H1 (cell line): Measurements from ENCODE around the gene TBC1D17. TPM values are rescaled to one million over a fixed set of nuclear protein-coding genes. Genes with fewer than 3 reads are reported as not detected.

Experiments used
- CTCF ChIA-PET: fragments of 300-600 bp; sonication (Branson Sonifier 250); formaldehyde crosslinking; loops from one replicate; lab custom pipeline; 2021; ENCODE audit not compliant: partially characterized antibody; lab: Charles Lee
- POLR2A ChIA-PET: fragments of 300-600 bp; sonication (Branson Sonifier 250); formaldehyde crosslinking; loops from one replicate; lab custom pipeline; 2021; ENCODE audit warnings: inconsistent platforms; ENCODE audit not compliant: partially characterized antibody; lab: Charles Lee
- DNase-seq, 2 experiments: peaks; one replicate each; pipeline versions ENCODE4 v3.0.0 to v3.0.0-alpha.2; 2010 to 2022; ENCODE audit warnings: low spot score in 2 of 2, low read depth in 1 of 2, mixed read lengths in 1 of 2
- FAIRE-seq: peaks from 2 replicates; lab custom pipeline; 2011; peaks lifted over from hg19 to GRCh38; lab: Jason Lieb, UNC
- H2AFZ ChIP-seq: 2 replicates; pipeline ENCODE4 v1.8.1; 2012; ENCODE audit warnings: low read length, inconsistent platforms
- H2AK5ac ChIP-seq: 2 replicates; pipeline ENCODE4 v1.6.1; 2013; ENCODE audit warnings: low read depth, low read length
- H2BK120ac ChIP-seq: replicated peaks from 2 replicates; pipeline ENCODE3; 2013; ENCODE audit warnings: low read depth, low read length, inconsistent platforms
- H2BK12ac ChIP-seq: 2 replicates; pipeline ENCODE4 v1.6.1; 2013; ENCODE audit warnings: low read depth, low read length
- H2BK15ac ChIP-seq: 2 replicates; pipeline ENCODE4 v1.6.1; 2013; ENCODE audit warnings: low read length
- H2BK20ac ChIP-seq: 2 replicates; pipeline ENCODE4 v1.6.1; 2013; ENCODE audit warnings: low read length
- H2BK5ac ChIP-seq: 2 replicates; pipeline ENCODE4 v1.6.1; 2013; ENCODE audit warnings: low read depth, low read length
- H3K14ac ChIP-seq: 2 replicates; pipeline ENCODE4 v1.6.1; 2013; ENCODE audit warnings: inconsistent platforms; ENCODE audit not compliant: insufficient read length
- H3K18ac ChIP-seq: 2 replicates; pipeline ENCODE4 v1.6.1; 2013; ENCODE audit warnings: low read length; ENCODE audit errors: extremely low read depth
- H3K23ac ChIP-seq: 2 replicates; pipeline ENCODE4 v1.6.1; 2013; ENCODE audit warnings: inconsistent platforms; ENCODE audit not compliant: insufficient read length
- H3K23me2 ChIP-seq: 2 replicates; pipeline ENCODE4 v1.6.1; 2013; ENCODE audit warnings: low read depth, low read length
- H3K27ac ChIP-seq: 2 replicates; pipeline ENCODE4 v1.6.1; 2011; ENCODE audit warnings: low read depth, low read length, inconsistent platforms
- H3K27me3 ChIP-seq, 4 experiments: replicated peaks in 1 of 4; 1 replicate in 1 of 4; 2 replicates in 3 of 4; pipeline versions ENCODE4 v1.6.1 to v1.8.1; 2011 to 2013; ENCODE audit warnings: low read length in 3 of 4, mild to moderate bottlenecking in 3 of 4, inconsistent platforms in 2 of 4, mixed read lengths in 2 of 4, moderate library complexity in 1 of 4; ENCODE audit not compliant: control insufficient read depth in 3 of 4, insufficient read depth in 3 of 4; ENCODE audit errors: extremely low read depth in 1 of 4
- H3K36me3 ChIP-seq, 4 experiments: 2 replicates each; pipeline versions ENCODE4 v1.6.1 to v1.8.1; 2011 to 2013; ENCODE audit warnings: mild to moderate bottlenecking in 4 of 4, low read length in 3 of 4, moderate library complexity in 2 of 4, control low read depth in 1 of 4, inconsistent platforms in 1 of 4; ENCODE audit not compliant: insufficient read depth in 4 of 4, control insufficient read depth in 2 of 4
- H3K4ac ChIP-seq: replicated peaks from 2 replicates; pipeline ENCODE3; 2013; ENCODE audit warnings: low read length, low read depth, mixed read lengths, inconsistent platforms; ENCODE audit not compliant: insufficient read length
- H3K4me1 ChIP-seq, 4 experiments: replicated peaks in 1 of 4; 1 replicate in 1 of 4; 2 replicates in 3 of 4; pipeline versions ENCODE4 v1.6.1 to v1.8.1; 2011 to 2013; ENCODE audit warnings: low read length in 3 of 4, inconsistent platforms in 2 of 4, mixed read lengths in 1 of 4; ENCODE audit not compliant: insufficient read depth in 4 of 4, control insufficient read depth in 3 of 4
- H3K4me2 ChIP-seq, 2 experiments: 2 replicates each; pipeline versions ENCODE4 v1.6.1 to v1.8.1; 2011 to 2013; ENCODE audit warnings: low read depth in 2 of 2, low read length in 2 of 2, control low read depth in 1 of 2, inconsistent platforms in 1 of 2, mild to moderate bottlenecking in 1 of 2; ENCODE audit not compliant: insufficient read depth in 1 of 2
- H3K4me3 ChIP-seq, 4 experiments: fragments of 200-600, 300-600 bp in 1 of 4; sonication (generic), shearing (Covaris generic), sonication (Bioruptor Twin) in 1 of 4; 2 replicates each; pipeline versions ENCODE4 v1.5.1 to v1.8.1; 2011 to 2016; ENCODE audit warnings: low read length in 4 of 4, low read depth in 3 of 4, control low read depth in 2 of 4, inconsistent platforms in 2 of 4, mild to moderate bottlenecking in 2 of 4, mixed read lengths in 1 of 4, moderate library complexity in 1 of 4; ENCODE audit not compliant: insufficient read depth in 2 of 4; ENCODE audit errors: extremely low read depth in 1 of 4
- H3K56ac ChIP-seq: replicated peaks from 2 replicates; pipeline ENCODE3; 2013; ENCODE audit warnings: low read depth, mild to moderate bottlenecking, mixed read lengths, low read length, inconsistent platforms; ENCODE audit not compliant: insufficient read length
- H3K79me1 ChIP-seq: 2 replicates; pipeline ENCODE4 v1.6.1; 2013; ENCODE audit warnings: low read depth, low read length, control low read depth
- H3K79me2 ChIP-seq, 2 experiments: 2 replicates each; pipeline versions ENCODE4 v1.6.1 to v1.8.1; 2012 to 2013; ENCODE audit warnings: low read length in 2 of 2, mild to moderate bottlenecking in 2 of 2, inconsistent platforms in 1 of 2; ENCODE audit not compliant: insufficient read depth in 2 of 2, control insufficient read depth in 1 of 2
- H3K9ac ChIP-seq, 4 experiments: replicated peaks in 1 of 4; 1 replicate in 1 of 4; 2 replicates in 3 of 4; pipeline versions ENCODE4 v1.6.1 to v1.8.1; 2011 to 2013; ENCODE audit warnings: low read depth in 3 of 4, low read length in 3 of 4, control low read depth in 2 of 4, mild to moderate bottlenecking in 2 of 4, moderate library complexity in 2 of 4, inconsistent platforms in 1 of 4; ENCODE audit errors: extremely low read depth in 1 of 4
- H3K9me3 ChIP-seq, 2 experiments: 2 replicates each; pipeline versions ENCODE4 v1.6.1 to v1.8.1; 2012 to 2013; ENCODE audit warnings: mild to moderate bottlenecking in 2 of 2, moderate library complexity in 2 of 2, control low read depth in 1 of 2, inconsistent platforms in 1 of 2, low read depth in 1 of 2, low read length in 1 of 2, mixed read lengths in 1 of 2; ENCODE audit not compliant: insufficient read depth in 2 of 2
- H4K20me1 ChIP-seq, 2 experiments: replicated peaks in 1 of 2; 2 replicates each; pipeline versions ENCODE3 to v1.8.1; 2011 to 2013; ENCODE audit warnings: inconsistent platforms in 2 of 2, low read length in 2 of 2, mild to moderate bottlenecking in 1 of 2; ENCODE audit not compliant: insufficient read depth in 2 of 2, control insufficient read depth in 1 of 2
- H4K5ac ChIP-seq: 2 replicates; pipeline ENCODE4 v1.6.1; 2013; ENCODE audit warnings: low read length, low read depth, mixed read lengths, inconsistent platforms; ENCODE audit not compliant: insufficient read length
- H4K8ac ChIP-seq: 2 replicates; pipeline ENCODE4 v1.8.0; 2013; ENCODE audit warnings: mild to moderate bottlenecking, moderate library complexity, low read length, inconsistent platforms; ENCODE audit not compliant: insufficient read depth; ENCODE audit errors: extremely low read depth
- H4K91ac ChIP-seq: replicated peaks from 2 replicates; pipeline ENCODE3; 2013; ENCODE audit warnings: low read length, mixed read lengths, inconsistent platforms; ENCODE audit not compliant: insufficient read length
- FOSL1 ChIP-seq: IDR thresholded peaks from 2 replicates; pipeline ENCODE4 v1.6.1; 2011; ENCODE audit warnings: mild to moderate bottlenecking, low read depth, low read length, moderate library complexity; ENCODE audit not compliant: insufficient read depth
- MAFK ChIP-seq: IDR thresholded peaks from 2 replicates; pipeline ENCODE4 v1.6.1; 2012; ENCODE audit warnings: low read depth, mild to moderate bottlenecking, improper control_type of control experiment, low read length
- SAP30 ChIP-seq: fragments of 300-600 bp; sonication (generic); IDR thresholded peaks from 2 replicates; pipeline ENCODE4 v1.7.1; 2012; ENCODE audit warnings: low read length, moderate library complexity, mild to moderate bottlenecking, inconsistent platforms; ENCODE audit not compliant: insufficient read depth, insufficient replicate concordance
- SIN3A ChIP-seq, 2 experiments: IDR thresholded peaks in 1 of 2; conservative IDR thresholded peaks in 1 of 2; 2 replicates each; pipeline ENCODE4 v1.6.1; 2011 to 2012; ENCODE audit warnings: low read length in 2 of 2, improper control_type of control experiment in 1 of 2, low read depth in 1 of 2, mild to moderate bottlenecking in 1 of 2
- WGBS, 2 experiments: shearing (Covaris generic) in 1 of 2; methylation state at CpG; one replicate each; pipeline versions ENCODE4 v1.1.6 to v1.1.7; 2013 to 2015; ENCODE audit warnings: low lambda C conversion rate in 2 of 2, mixed read lengths in 2 of 2, inconsistent platforms in 1 of 2, low coverage in 1 of 2, missing lambda C conversion rate in 1 of 2; ENCODE audit not compliant: insufficient replicate concordance in 2 of 2, insufficient coverage in 1 of 2, insufficient read length in 1 of 2; ENCODE audit errors: extremely low coverage in 1 of 2, missing lambda C conversion rate in 1 of 2; 5-methylcytosine and 5-hydroxymethylcytosine counted together
- polyA plus RNA-seq, 7 experiments: library from polyadenylated mRNA; depleted of rRNA in 3 of 7; stranded (reverse) in 5 of 7; unstranded in 2 of 7; fragments of >200 nt in 5 of 7; fragments of 200-250 nt in 2 of 7; gene quantifications; 1 replicate in 5 of 7; 2 replicates in 1 of 7; 4 replicates in 1 of 7; pipeline versions ENCODE4 v1.2.1 to v1.2.3, GENCODE V29; 2011 to 2013; ENCODE audit warnings: missing spikeins in 2 of 7, mixed read lengths in 2 of 7
- total RNA-seq: library from RNA; stranded (reverse); fragmentation: NEBNext Ultra II Directional; extraction: Animal tissue kit (Norgen Biotek cat#: 25700); gene quantifications from 2 replicates; pipeline ENCODE4 v1.2.1, GENCODE V29; 2021

The TBC1D17 gene
- total and polyA plus RNA-seq, 2 of the 8 experiments (the other 6 are each of a cell fraction or from before 2014, with no cell fraction given): 30.3 to 44.9 TPM

GRCh38 chr19:49936549-49936948 is 59.0 kb downstream of the TBC1D17 start:
- CTCF ChIA-PET: interaction anchor here (1.0 to 10.3 kb wide), 12 partner anchors 8 to 103 kb away, joined by 3 to 231 read pairs (median 6); partner anchors contain the start of gene ATF5
- no peak overlapping the region for H3K56ac ChIP-seq
- TF ChIP-seq SAP30: no peak
- no peak for TF ChIP-seq FOSL1
- TF ChIP-seq MAFK: no peak
- TF ChIP-seq SIN3A (conservative IDR thresholded peaks at IDR 0.05 in 1 of 2, IDR thresholded peaks at IDR 0.05 in 1 of 2; ENCODE audit: low read depth in 1 of 2, low read length in 2 of 2): no peak
- no peak overlapping the region for H3K4ac ChIP-seq
- no peak overlapping the region for H2BK120ac ChIP-seq
- H3K27ac ChIP-seq: no peak overlapping the region
- H2BK5ac ChIP-seq: no peak overlapping the region
- no peaks in the 10 kb centered on the region; a peak in 1 of 7 replicates for H3K4me1 ChIP-seq
- FAIRE-seq (no peak), DNase-seq (no peak)
- H3K27me3 ChIP-seq: no peaks in the 10 kb centered on the region
- no peak overlapping the region for H2BK12ac ChIP-seq
- no peaks in the 10 kb centered on the region for H3K9me3 ChIP-seq
- H4K5ac ChIP-seq: no peak overlapping the region
- no peak overlapping the region for H3K4me3 ChIP-seq
- no peaks in the 10 kb centered on the region for H3K79me1 ChIP-seq
- no peak overlapping the region for H3K4me2 ChIP-seq
- H2AK5ac ChIP-seq: no peak overlapping the region
- no peaks in the 10 kb centered on the region for H3K79me2 ChIP-seq
- no peak overlapping the region for H2AFZ ChIP-seq
- POLR2A ChIA-PET: interaction anchor here (4.1 kb wide), 1 partner anchor 48 kb away, joined by 36 read pairs; no protein-coding TSS in a partner anchor
- no peak overlapping the region for H3K14ac ChIP-seq
- no peaks in the 10 kb centered on the region for H4K20me1 ChIP-seq
- H2BK20ac ChIP-seq: no peak overlapping the region
- H3K23ac ChIP-seq: no peak overlapping the region
- H4K91ac ChIP-seq: no peak overlapping the region
- H3K36me3 ChIP-seq: no peaks in the 10 kb centered on the region
- no peak overlapping the region for H2BK15ac ChIP-seq
- WGBS, 2 experiments: 80% methylated on average over 5 of the region's 5 CpGs; no CpG with 5 or more reads in 1 of the 2 experiments
- no peak overlapping the region for H4K8ac ChIP-seq
- no peak overlapping the region for H3K18ac ChIP-seq
- no peaks in the 10 kb centered on the region for H3K23me2 ChIP-seq
- no peak overlapping the region for H3K9ac ChIP-seq
